CD4-positive, alpha-beta memory T cell (primary cell): ENCODE data around the gene TRAPPC2. TPM values are rescaled to one million over a fixed set of nuclear protein-coding genes. Genes with fewer than 3 reads are reported as not detected.
A peak's percentile ranks its signal among the peaks of the same experiment; 100 is the strongest.

ENCODE experiments used
- CTCF ChIA-PET: fragments of 350-600 bp; sonication (Branson Sonifier 250); formaldehyde crosslinking; loops from one replicate; lab custom pipeline; 2021; ENCODE audit warnings: inconsistent platforms; ENCODE audit not compliant: partially characterized antibody; lab: Charles Lee
- POLR2A ChIA-PET: fragments of 350-600 bp; sonication (Branson Sonifier 250); formaldehyde crosslinking; loops from one replicate; lab custom pipeline; 2021; ENCODE audit not compliant: partially characterized antibody; lab: Charles Lee
- DNase-seq, 5 donors: peaks; one replicate each; pipeline versions ENCODE4 v3.0.0 to v3.0.0-alpha.2; 2020 to 2022; ENCODE audit warnings: mixed read lengths in 1 of 5
- H3K27ac ChIP-seq: one replicate; pipeline ENCODE4 v1.7.0; 2013; ENCODE audit warnings: low read depth, low read length
- H3K27me3 ChIP-seq: 2 replicates; pipeline ENCODE4 v1.7.0; 2013; ENCODE audit warnings: mild to moderate bottlenecking, low read length, moderate library complexity; ENCODE audit not compliant: insufficient read depth
- H3K36me3 ChIP-seq: 2 replicates; pipeline ENCODE4 v1.7.0; 2013; ENCODE audit warnings: mild to moderate bottlenecking, low read length, moderate library complexity; ENCODE audit not compliant: insufficient read depth
- H3K4me1 ChIP-seq: 2 replicates; pipeline ENCODE4 v1.7.0; 2013; ENCODE audit warnings: mild to moderate bottlenecking, low read length, moderate library complexity; ENCODE audit not compliant: insufficient read depth
- H3K4me3 ChIP-seq, 2 donors: one replicate each; pipeline ENCODE4 v1.7.0; 2013; ENCODE audit warnings: low read length in 2 of 2, mild to moderate bottlenecking in 1 of 2
- H3K9me3 ChIP-seq, 2 donors: one replicate each; pipeline ENCODE4 v1.7.0; 2013; ENCODE audit warnings: low read length in 2 of 2, control low read depth in 1 of 2; ENCODE audit not compliant: control insufficient read depth in 1 of 2
- H3K27ac Mint-ChIP-seq, 7 donors: one replicate each; pipeline ENCODE4 v1.8.0; 2020 to 2021; ENCODE audit warnings: mixed read lengths in 7 of 7, mild to moderate bottlenecking in 6 of 7, inconsistent platforms in 3 of 7, moderate library complexity in 3 of 7
- H3K27me3 Mint-ChIP-seq, 2 donors: one replicate each; pipeline ENCODE4 v1.8.0; 2020 to 2021; ENCODE audit warnings: mixed read lengths in 2 of 2
- H3K36me3 Mint-ChIP-seq, 2 donors: one replicate each; pipeline ENCODE4 v1.8.0; 2020 to 2021; ENCODE audit warnings: mixed read lengths in 2 of 2, inconsistent platforms in 1 of 2, mild to moderate bottlenecking in 1 of 2
- H3K4me1 Mint-ChIP-seq, 4 donors: one replicate each; pipeline ENCODE4 v1.8.0; 2020 to 2021; ENCODE audit warnings: mixed read lengths in 4 of 4, mild to moderate bottlenecking in 1 of 4
- H3K4me3 Mint-ChIP-seq, 8 donors: one replicate each; pipeline ENCODE4 v1.8.0; 2020 to 2021; ENCODE audit warnings: mixed read lengths in 8 of 8, mild to moderate bottlenecking in 7 of 8, moderate library complexity in 6 of 8, inconsistent platforms in 3 of 8
- H3K9me3 Mint-ChIP-seq, 8 donors: one replicate each; pipeline ENCODE4 v1.8.0; 2020 to 2021; ENCODE audit warnings: mixed read lengths in 8 of 8, mild to moderate bottlenecking in 5 of 8, inconsistent platforms in 3 of 8, moderate library complexity in 1 of 8
- intact Hi-C: fragments of 100-400 bp; cut with micrococcal nuclease; formaldehyde crosslinking; loops from one replicate; pipeline ENCODE4 v1.15.1; 2023
- polyA plus RNA-seq, 2 donors: library from polyadenylated mRNA; unstranded; fragments of 300-500 nt; fragmentation: Illumina TruSeq; gene quantifications; one replicate each; pipeline ENCODE4 v1.2.3, GENCODE V29; 2021
- total RNA-seq, 2 experiments: library from RNA; stranded (reverse); gene quantifications; one replicate each; pipeline ENCODE4 v1.2.3, GENCODE V29; 2021

TRAPPC2 gene
- total and polyA plus RNA-seq, 4 experiments from 2014 or later: 33.1 to 45.9 (median 38.1) TPM

DNA sequence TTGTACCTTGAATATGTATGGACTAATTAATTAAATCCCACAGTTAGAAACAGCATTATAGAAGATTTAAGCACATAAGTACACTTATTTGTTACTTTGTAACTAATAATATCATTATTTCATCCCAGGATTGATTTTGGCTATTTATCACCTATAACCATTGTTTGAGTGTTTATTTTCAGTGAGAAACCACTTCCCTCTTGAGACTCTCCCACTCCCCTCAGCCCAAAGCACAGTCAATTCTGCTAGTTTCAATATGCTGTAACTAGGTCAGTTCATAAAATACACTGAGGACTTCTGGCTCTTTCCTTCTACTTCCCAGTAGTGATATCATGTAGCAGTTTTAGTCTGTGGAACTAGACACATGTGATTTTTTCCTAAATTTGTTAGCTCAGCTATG lies 16.4 kb upstream of the TRAPPC2 start:
- no peaks in the 10 kb centered on the region for H3K27me3 Mint-ChIP-seq
- peaks cover 53 to 66% of the 10 kb centered on the region in 2 donors for H3K36me3 Mint-ChIP-seq
- H3K4me1 Mint-ChIP-seq: peaks cover 16 to 32% (median 25%) of the 10 kb centered on the region in 4 donors
- peaks cover 36% of the 10 kb centered on the region for H3K36me3 ChIP-seq
- H3K9me3 ChIP-seq: no peaks in the 10 kb centered on the region
- H3K27ac ChIP-seq: no peak overlapping the region
- no peaks in the 10 kb centered on the region for H3K9me3 Mint-ChIP-seq
- peak overlapping the region in 2 of 8 donors; percentile 13 to 43 for H3K4me3 Mint-ChIP-seq
- CTCF ChIA-PET: interaction anchor here (1.2 to 3.8 kb wide), 8 partner anchors 11 to 281 kb away, joined by 3 to 18 read pairs (median 5); partner anchors contain the start of genes OFD1 and TRAPPC2
- H3K4me3 ChIP-seq: no peak overlapping the region
- H3K27me3 ChIP-seq: no peaks in the 10 kb centered on the region
- intact Hi-C loops: loop anchor here (1.0 to 5.0 kb wide), 2 partner anchors 244 to 281 kb away; no protein-coding TSS in a partner anchor
- DNase-seq: no peak
- H3K4me1 ChIP-seq: peaks cover 24% of the 10 kb centered on the region
- POLR2A ChIA-PET: interaction anchor here (1.5 to 1.6 kb wide), 2 partner anchors 88 to 281 kb away, joined by 3 to 5 read pairs; no protein-coding TSS in a partner anchor
- peak overlapping the region in 5 of 7 donors; percentile 43 to 85 (median 48) for H3K27ac Mint-ChIP-seq

GRCh38 chrX:13750204-13750603 lies 15.8 kb upstream of the TRAPPC2 start:
- H3K4me3 ChIP-seq: no peak overlapping the region
- Mint-ChIP-seq H3K4me1 (peaks cover 16 to 28% (median 21%) of the 10 kb centered on the region in 4 donors), H3K27me3 (no peaks in the 10 kb centered on the region), H3K9me3 (no peaks in the 10 kb centered on the region), H3K4me3 (no peak overlapping the region), H3K36me3 (peaks cover 54 to 64% of the 10 kb centered on the region in 2 donors), H3K27ac (peak overlapping the region; percentile 29 to 85 (median 65))
- H3K36me3 ChIP-seq: peaks cover 41% of the 10 kb centered on the region
- no peak overlapping the region for H3K27ac ChIP-seq
- CTCF ChIA-PET: interaction anchor here (1.0 to 3.8 kb wide), 11 partner anchors 9 to 282 kb away, joined by 3 to 18 read pairs (median 6); partner anchors contain the start of genes OFD1 and TRAPPC2
- peak; percentile 37 to 53 (median 48) for DNase-seq
- POLR2A ChIA-PET: interaction anchor here (0.6 to 1.6 kb wide), 4 partner anchors 16 to 282 kb away, joined by 3 to 5 read pairs (median 3); partner anchors contain the start of genes GEMIN8, OFD1 and TRAPPC2
- intact Hi-C loops: loop anchor here (1.0 to 5.0 kb wide), 2 partner anchors 243 to 282 kb away; no protein-coding TSS in a partner anchor
- no peaks in the 10 kb centered on the region for H3K27me3 ChIP-seq
- no peaks in the 10 kb centered on the region for H3K9me3 ChIP-seq
- peaks cover 20% of the 10 kb centered on the region for H3K4me1 ChIP-seq

GRCh38 chrX:13748486-13748885 lies 14.1 kb upstream of the TRAPPC2 start:
- H3K36me3 ChIP-seq: peaks cover 41% of the 10 kb centered on the region
- H3K27me3 Mint-ChIP-seq: no peaks in the 10 kb centered on the region

DNA sequence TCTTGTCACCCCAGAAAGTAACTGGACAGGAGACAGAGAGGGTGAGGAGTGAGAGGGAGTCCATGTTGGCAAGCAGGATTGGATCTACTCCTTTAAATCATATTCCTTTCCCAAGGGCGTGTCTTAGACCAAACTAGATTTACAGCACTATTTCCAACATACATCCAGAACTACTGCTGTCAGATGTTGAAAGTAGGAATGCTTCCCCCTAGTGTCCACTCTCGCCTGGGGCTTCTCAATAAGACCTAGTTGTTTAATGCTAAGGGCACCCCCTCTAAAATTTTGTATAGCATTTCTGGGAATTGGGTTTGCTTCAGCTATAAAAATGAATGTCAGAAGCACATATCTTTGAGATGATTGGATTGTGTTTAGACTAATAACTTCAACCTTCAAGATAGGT lies 13.4 kb upstream of the TRAPPC2 start:
- Mint-ChIP-seq H3K27me3 (no peaks in the 10 kb centered on the region), H3K36me3 (peaks cover 44 to 59% of the 10 kb centered on the region in 2 donors), H3K27ac (peak overlapping the region in 4 of 7 donors; percentile 33 to 78 (median 64)), H3K4me3 (no peak overlapping the region), H3K4me1 (peaks cover 10 to 27% (median 16%) of the 10 kb centered on the region in 4 donors), H3K9me3 (no peaks in the 10 kb centered on the region)
- Histone ChIP-seq H3K27ac (no peak overlapping the region), H3K9me3 (no peaks in the 10 kb centered on the region), H3K27me3 (no peaks in the 10 kb centered on the region), H3K4me3 (no peak overlapping the region), H3K4me1 (peaks cover 20% of the 10 kb centered on the region), H3K36me3 (peaks cover 38% of the 10 kb centered on the region)
- intact Hi-C loops: loop anchor here (1.0 to 2.0 kb wide), 2 partner anchors 13 to 90 kb away; partner anchors contain the start of genes OFD1 and TRAPPC2
- CTCF ChIA-PET: interaction anchor here (1.0 to 3.8 kb wide), 7 partner anchors 8 to 284 kb away, joined by 3 to 18 read pairs (median 5); partner anchors contain the start of genes OFD1 and TRAPPC2
- DNase-seq: peak; percentile 22 to 46 (median 28)
- POLR2A ChIA-PET: interaction anchor here (1.5 kb wide), 1 partner anchor 59 kb away, joined by 6 read pairs; the partner anchor contains the start of gene RAB9A

More at GRCh38 chrX:13748486-13748885, 14.1 kb upstream of the TRAPPC2 start:
- no peak for DNase-seq
- Mint-ChIP-seq H3K4me1 (peaks cover 12 to 28% (median 18%) of the 10 kb centered on the region in 4 donors), H3K27ac (peak overlapping the region in 4 of 7 donors; percentile 9 to 78 (median 44)), H3K9me3 (no peaks in the 10 kb centered on the region), H3K36me3 (peaks cover 49 to 64% of the 10 kb centered on the region in 2 donors), H3K4me3 (no peak overlapping the region)
- no peak overlapping the region for H3K4me3 ChIP-seq
- ChIA-PET CTCF (interaction anchor here (1.0 to 3.8 kb wide), 6 partner anchors 9 to 283 kb away, joined by 3 to 18 read pairs (median 6); partner anchors contain the start of genes OFD1 and TRAPPC2), POLR2A (interaction anchor here (0.7 to 1.5 kb wide), 2 partner anchors 60 to 797 kb away, joined by 3 to 6 read pairs; partner anchors contain the start of gene RAB9A)
- H3K27me3 ChIP-seq: no peaks in the 10 kb centered on the region
- H3K4me1 ChIP-seq: peaks cover 14% of the 10 kb centered on the region
- H3K27ac ChIP-seq: no peak overlapping the region
- intact Hi-C loops: loop anchor here (1.0 to 2.0 kb wide), 2 partner anchors 14 to 90 kb away; partner anchors contain the start of genes OFD1 and TRAPPC2
- H3K9me3 ChIP-seq: no peaks in the 10 kb centered on the region

DNA sequence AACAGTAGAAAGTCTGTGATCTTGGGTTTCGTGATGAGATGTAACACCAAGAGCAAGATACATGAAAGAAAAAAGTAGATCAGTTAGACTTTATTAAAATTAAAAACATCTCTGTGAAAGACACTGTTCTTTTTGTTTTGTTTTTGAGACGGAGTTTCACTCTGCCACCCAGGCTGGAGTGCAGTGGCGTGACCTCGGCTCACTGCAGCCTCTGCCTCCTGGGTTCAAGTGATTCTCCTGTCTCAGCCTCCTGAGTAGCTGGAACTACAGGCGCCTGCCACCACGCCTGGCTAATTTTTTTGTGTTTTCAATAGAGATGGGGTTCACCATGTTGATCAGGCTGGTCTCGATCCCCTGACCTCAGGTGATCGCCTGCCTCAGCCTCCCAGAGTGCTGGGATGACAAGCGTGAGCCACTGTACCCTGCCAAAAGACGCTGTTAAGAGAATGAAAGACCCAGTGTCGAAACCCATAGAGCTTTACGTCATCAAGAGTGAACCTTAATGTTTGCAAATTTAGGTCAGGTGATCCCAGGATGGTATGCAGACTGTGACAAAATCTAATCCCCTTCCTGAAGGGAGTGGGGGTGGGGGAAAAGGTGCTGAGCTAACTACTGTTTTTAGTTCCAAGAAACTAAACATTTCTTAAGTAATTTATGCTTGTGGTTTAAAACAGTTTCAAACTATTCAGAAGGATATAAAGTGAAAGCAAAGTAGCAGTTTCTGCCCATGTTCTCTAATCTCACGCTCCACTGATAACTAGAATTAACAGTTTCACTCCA lies 8.2 kb upstream of the TRAPPC2 start:
- Histone ChIP-seq H3K9me3 (no peaks in the 10 kb centered on the region), H3K36me3 (peaks cover 14% of the 10 kb centered on the region), H3K4me3 (no peak overlapping the region), H3K27me3 (no peaks in the 10 kb centered on the region), H3K27ac (peak overlapping the region; percentile 69), H3K4me1 (peaks cover 36% of the 10 kb centered on the region)
- peak; percentile 48 to 74 (median 61) for DNase-seq
- ChIA-PET CTCF (interaction anchor here (1.1 kb wide), 1 partner anchor 42 kb away, joined by 3 read pairs; no protein-coding TSS in a partner anchor), POLR2A (interaction anchor here (1.1 to 2.1 kb wide), 4 partner anchors 8 to 89 kb away, joined by 3 to 10 read pairs (median 6); partner anchors contain the start of genes OFD1, RAB9A, TCEANC and TRAPPC2)
- Mint-ChIP-seq H3K27ac (peak overlapping the region; percentile 94 to 97 (median 96)), H3K27me3 (no peaks in the 10 kb centered on the region), H3K36me3 (peaks cover 33 to 39% of the 10 kb centered on the region in 2 donors), H3K4me3 (peak overlapping the region; percentile 74 to 91 (median 82)), H3K4me1 (peaks cover 15 to 28% (median 23%) of the 10 kb centered on the region in 4 donors), H3K9me3 (no peaks in the 10 kb centered on the region)
- intact Hi-C loops: no loop called here

- H3K27ac Mint-ChIP-seq: peak overlapping the region; percentile 94 to 97 (median 96)
- H3K9me3 Mint-ChIP-seq: no peaks in the 10 kb centered on the region
- peaks cover 26 to 33% of the 10 kb centered on the region in 2 donors for H3K36me3 Mint-ChIP-seq
- Histone ChIP-seq H3K27ac (peak overlapping the region; percentile 69), H3K4me1 (peaks cover 43% of the 10 kb centered on the region), H3K27me3 (no peaks in the 10 kb centered on the region), H3K9me3 (no peaks in the 10 kb centered on the region), H3K36me3 (peaks cover 10% of the 10 kb centered on the region), H3K4me3 (no peak overlapping the region)
- intact Hi-C loops: no loop called here
- no peak for DNase-seq
- H3K4me3 Mint-ChIP-seq: peak overlapping the region in 6 of 8 donors; percentile 6 to 82 (median 48)
- peaks cover 13 to 33% (median 26%) of the 10 kb centered on the region in 4 donors for H3K4me1 Mint-ChIP-seq
- H3K27me3 Mint-ChIP-seq: no peaks in the 10 kb centered on the region
- ChIA-PET POLR2A (interaction anchor here (1.2 to 1.7 kb wide), 2 partner anchors 10 to 53 kb away, joined by 3 to 8 read pairs; partner anchors contain the start of gene RAB9A), CTCF (interaction anchor here (0.7 to 1.0 kb wide), 2 partner anchors 8 to 294 kb away, joined by 3 to 6 read pairs; no protein-coding TSS in a partner anchor)
Observed at GRCh38 chrX:13741695-13742094, 7.3 kb upstream of the TRAPPC2 start.
